GM13977 (cell line): ENCODE measurements around the gene AFMID.

Experiments used
- DNase-seq: peaks from one replicate; pipeline ENCODE4 v3.0.0; 2012; ENCODE audit warnings: low spot score
- in situ Hi-C: fragments of 300-500 bp; cut with MboI; formaldehyde crosslinking; loops from one replicate; pipeline ENCODE4 v1.12.0; 2022; ENCODE audit warnings: low sequenced_read_pairs, low pct_unique_long_range_greater_than_20kb, mixed read lengths, inconsistent platforms; ENCODE audit not compliant: unreplicated experiment
- TF ChIP-seq, protein P1 (sequence below): IDR thresholded peaks from 2 replicates; pipeline ENCODE4 v1.5.1; 2012; ENCODE audit warnings: mild to moderate bottlenecking, control low read depth; ENCODE audit not compliant: insufficient read depth; ENCODE audit errors: extremely low read depth, missing control alignments

AFMID gene

DNA sequence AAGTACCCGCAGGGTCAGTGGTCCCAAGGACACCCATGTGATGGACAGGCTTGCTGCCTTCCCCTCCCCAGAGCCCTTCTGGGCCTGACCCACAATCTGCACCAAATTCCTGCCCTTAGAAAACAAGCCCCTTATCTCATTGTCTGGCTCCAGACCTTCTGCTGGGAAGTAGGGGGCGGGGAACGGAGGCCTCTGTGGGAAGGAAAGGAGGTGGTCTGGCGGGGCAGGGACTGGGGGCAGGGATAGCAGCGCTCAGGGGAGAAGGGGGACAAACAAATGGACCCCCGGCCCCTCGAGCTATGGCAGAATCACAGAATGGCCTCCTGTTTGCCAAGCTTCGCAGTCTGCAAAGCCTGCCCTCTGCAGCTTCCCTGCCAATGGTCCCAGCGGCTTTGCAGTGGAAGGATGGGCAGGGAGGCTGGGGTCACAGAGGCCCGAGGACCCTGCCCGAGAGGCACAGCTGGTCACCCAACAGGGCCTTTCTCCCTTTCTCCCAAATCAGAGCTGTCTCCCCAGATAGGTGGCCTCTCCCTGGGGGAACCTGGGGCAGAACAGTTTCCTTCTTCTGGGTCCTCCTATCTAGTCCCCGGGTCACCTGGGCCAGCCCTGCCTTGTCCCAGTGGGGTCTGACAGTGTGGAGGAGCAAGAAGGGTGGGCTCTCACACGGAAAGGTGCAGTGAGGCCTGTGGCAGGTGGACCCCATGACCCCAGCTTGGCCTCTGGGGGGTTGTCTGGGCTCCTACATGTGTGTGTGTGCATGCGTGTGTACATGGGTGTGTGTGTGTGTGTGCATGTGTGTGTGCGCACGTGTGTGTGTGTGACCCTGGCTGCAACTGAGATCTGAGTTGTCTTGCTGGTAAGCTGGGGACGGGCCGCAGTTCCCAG, 69.8 kb downstream of the AFMID start:
- TF ChIP-seq, protein P1, sequence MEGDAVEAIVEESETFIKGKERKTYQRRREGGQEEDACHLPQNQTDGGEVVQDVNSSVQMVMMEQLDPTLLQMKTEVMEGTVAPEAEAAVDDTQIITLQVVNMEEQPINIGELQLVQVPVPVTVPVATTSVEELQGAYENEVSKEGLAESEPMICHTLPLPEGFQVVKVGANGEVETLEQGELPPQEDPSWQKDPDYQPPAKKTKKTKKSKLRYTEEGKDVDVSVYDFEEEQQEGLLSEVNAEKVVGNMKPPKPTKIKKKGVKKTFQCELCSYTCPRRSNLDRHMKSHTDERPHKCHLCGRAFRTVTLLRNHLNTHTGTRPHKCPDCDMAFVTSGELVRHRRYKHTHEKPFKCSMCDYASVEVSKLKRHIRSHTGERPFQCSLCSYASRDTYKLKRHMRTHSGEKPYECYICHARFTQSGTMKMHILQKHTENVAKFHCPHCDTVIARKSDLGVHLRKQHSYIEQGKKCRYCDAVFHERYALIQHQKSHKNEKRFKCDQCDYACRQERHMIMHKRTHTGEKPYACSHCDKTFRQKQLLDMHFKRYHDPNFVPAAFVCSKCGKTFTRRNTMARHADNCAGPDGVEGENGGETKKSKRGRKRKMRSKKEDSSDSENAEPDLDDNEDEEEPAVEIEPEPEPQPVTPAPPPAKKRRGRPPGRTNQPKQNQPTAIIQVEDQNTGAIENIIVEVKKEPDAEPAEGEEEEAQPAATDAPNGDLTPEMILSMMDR = no peak
- in situ Hi-C loops = no loop called here
- DNase-seq = no peak
